Tibial artery (tissue), 4 donors: ENCODE measurements around the gene NDE1.

Experiments used
- DNase-seq, 2 donors: peaks; one replicate each; pipeline ENCODE4 v3.0.0-alpha.2; 2019
- H3K27ac ChIP-seq, 2 donors: fragments of 200-600 bp; sonication (generic) in 1 of 2; 1 replicate in 1 of 2; 2 replicates in 1 of 2; pipeline ENCODE4 v1.5.1; 2018 to 2019; ENCODE audit warnings: mild to moderate bottlenecking in 1 of 2
- H3K27me3 ChIP-seq, 2 donors: fragments of 200-600 bp; sonication (generic) in 1 of 2; one replicate each; pipeline versions ENCODE4 v1.5.1 to v1.6.0; 2016 to 2019
- H3K36me3 ChIP-seq, 3 donors: fragments of 200-600 bp; sonication (generic) in 2 of 3; one replicate each; pipeline ENCODE4 v1.5.1; 2016 to 2019; ENCODE audit warnings: mild to moderate bottlenecking in 2 of 3
- H3K4me1 ChIP-seq, 4 donors: fragments of 200-600 bp; sonication (generic) in 2 of 4; 1 replicate in 3 of 4; 2 replicates in 1 of 4; pipeline ENCODE4 v1.5.1; 2016 to 2019
- H3K4me3 ChIP-seq, 2 donors: fragments of 200-600 bp; sonication (generic) in 1 of 2; 1 replicate in 1 of 2; 2 replicates in 1 of 2; pipeline ENCODE4 v1.5.1; 2018 to 2019; ENCODE audit warnings: mild to moderate bottlenecking in 2 of 2
- H3K9me3 ChIP-seq, 3 donors: fragments of 200-600 bp; sonication (generic) in 1 of 3; one replicate each; pipeline ENCODE4 v1.5.1; 2016 to 2019
- intact Hi-C: fragments of 100-400 bp; cut with DNase I; formaldehyde crosslinking; loops from one replicate; pipeline ENCODE4 v1.15.0; 2023; ENCODE audit warnings: low total_unique reads
- TF ChIP-seq, protein P1 (sequence below), 2 experiments: fragments of 200-600 bp in 1 of 2; fragments of 450-650 bp in 1 of 2; IDR thresholded peaks; one replicate each; pipeline ENCODE4 v1.5.1; 2017 to 2019; ENCODE audit warnings: antibody characterized with exemption in 2 of 2, mild to moderate bottlenecking in 1 of 2, moderate library complexity in 1 of 2

NDE1 gene

DNA sequence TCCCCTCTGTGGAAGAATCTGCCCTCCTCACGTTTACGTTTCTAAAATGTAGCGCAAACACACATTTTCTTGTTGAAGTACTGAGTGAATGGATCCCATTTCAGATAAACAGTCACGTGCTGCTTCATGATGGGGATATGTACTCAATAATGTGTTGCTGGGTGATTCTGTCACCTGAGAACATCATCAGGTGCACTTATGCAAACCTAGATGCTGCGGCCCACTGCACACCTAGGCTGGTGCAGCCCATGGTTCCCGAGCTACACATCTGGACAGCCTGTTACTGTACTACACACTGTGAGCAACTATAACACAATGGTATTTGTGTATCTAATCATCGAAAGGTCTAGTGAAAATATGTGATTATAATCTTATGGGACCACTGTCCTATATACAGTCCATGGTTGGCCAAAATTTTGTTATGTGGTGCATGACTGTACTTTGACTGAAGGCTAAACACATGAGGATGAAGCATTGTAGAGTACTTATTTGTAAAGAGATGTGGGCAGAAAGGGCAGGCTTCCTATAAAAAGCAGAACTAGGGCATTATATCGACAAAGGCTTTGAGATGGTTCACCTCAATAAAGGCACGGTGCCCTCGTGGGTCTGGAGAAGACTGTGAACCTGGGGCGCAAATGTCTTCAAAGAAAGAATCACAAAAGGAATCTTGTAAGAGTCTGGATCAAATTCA, 33.4 kb upstream of the NDE1 start:
- H3K36me3 ChIP-seq, result peaks cover 73 to 98% (median 89%) of the 10 kb centered on the region in 3 donors
- no peaks in the 10 kb centered on the region for H3K9me3 ChIP-seq
- H3K27me3 ChIP-seq, result no peaks in the 10 kb centered on the region
- H3K4me1 ChIP-seq, result peaks cover 0 to 13% (median 0%) of the 10 kb centered on the region in 4 donors
- TF ChIP-seq, protein P1, sequence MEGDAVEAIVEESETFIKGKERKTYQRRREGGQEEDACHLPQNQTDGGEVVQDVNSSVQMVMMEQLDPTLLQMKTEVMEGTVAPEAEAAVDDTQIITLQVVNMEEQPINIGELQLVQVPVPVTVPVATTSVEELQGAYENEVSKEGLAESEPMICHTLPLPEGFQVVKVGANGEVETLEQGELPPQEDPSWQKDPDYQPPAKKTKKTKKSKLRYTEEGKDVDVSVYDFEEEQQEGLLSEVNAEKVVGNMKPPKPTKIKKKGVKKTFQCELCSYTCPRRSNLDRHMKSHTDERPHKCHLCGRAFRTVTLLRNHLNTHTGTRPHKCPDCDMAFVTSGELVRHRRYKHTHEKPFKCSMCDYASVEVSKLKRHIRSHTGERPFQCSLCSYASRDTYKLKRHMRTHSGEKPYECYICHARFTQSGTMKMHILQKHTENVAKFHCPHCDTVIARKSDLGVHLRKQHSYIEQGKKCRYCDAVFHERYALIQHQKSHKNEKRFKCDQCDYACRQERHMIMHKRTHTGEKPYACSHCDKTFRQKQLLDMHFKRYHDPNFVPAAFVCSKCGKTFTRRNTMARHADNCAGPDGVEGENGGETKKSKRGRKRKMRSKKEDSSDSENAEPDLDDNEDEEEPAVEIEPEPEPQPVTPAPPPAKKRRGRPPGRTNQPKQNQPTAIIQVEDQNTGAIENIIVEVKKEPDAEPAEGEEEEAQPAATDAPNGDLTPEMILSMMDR (IDR thresholded peaks at IDR 0.05), result no peak
- H3K4me3 ChIP-seq, result no peak overlapping the region
- H3K27ac ChIP-seq, result no peak overlapping the region
- intact Hi-C loops, result no loop called here
- DNase-seq, result no peak

DNA sequence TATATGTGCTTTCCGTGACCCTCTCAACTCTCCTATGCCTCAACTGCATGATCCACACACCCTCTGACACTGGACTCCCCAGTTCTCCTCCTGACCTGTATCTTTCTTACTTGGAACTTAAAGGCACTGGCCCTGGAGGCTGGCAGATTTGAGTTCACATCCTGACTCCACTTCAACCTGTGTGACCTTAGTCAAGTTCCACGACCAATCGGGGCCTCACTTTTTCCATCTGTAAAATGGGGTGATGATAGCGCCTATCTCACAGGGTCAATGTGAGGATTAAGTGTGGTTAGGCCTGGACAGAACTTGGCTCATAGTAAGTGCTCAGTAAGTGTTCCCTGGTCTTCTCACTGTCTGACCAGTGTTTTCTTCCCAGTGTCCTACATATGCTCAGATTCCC, 32.1 kb upstream of the NDE1 start:
- H3K27ac ChIP-seq, result no peak overlapping the region
- H3K36me3 ChIP-seq, result peaks cover 67 to 98% (median 89%) of the 10 kb centered on the region in 3 donors
- no peak for DNase-seq
- intact Hi-C loops, result no loop called here
- TF ChIP-seq, protein P1 (IDR thresholded peaks at IDR 0.05), result no peak
- H3K9me3 ChIP-seq, result no peaks in the 10 kb centered on the region
- no peaks in the 10 kb centered on the region for H3K27me3 ChIP-seq
- peaks cover 0 to 16% (median 0%) of the 10 kb centered on the region in 4 donors for H3K4me1 ChIP-seq
- H3K4me3 ChIP-seq, result no peak overlapping the region

DNA sequence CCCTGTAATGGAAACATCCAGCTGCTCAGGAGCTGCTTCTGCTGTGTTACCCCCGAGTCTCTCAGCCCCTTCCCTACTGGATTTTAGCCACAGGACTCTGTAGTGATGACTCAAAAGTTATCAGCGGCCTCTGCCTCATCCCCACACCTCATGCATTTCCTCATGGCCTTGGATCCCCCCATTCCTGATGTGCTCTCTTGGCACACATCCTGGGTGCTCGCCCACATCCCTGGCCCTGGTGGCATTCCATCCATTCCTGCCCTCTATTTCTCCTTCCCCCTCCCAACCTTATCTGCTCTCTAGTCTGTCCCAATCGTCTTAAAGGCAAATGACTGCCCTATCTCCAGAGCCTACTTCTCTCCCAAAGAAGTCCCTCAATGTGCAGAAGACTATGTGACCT, 31.7 kb upstream of the NDE1 start:
- H3K4me3 ChIP-seq, result no peak overlapping the region
- H3K27me3 ChIP-seq, result no peaks in the 10 kb centered on the region
- peaks cover 0 to 16% (median 0%) of the 10 kb centered on the region in 4 donors for H3K4me1 ChIP-seq
- DNase-seq, result no peak
- H3K9me3 ChIP-seq, result no peaks in the 10 kb centered on the region
- peaks cover 72 to 98% (median 88%) of the 10 kb centered on the region in 3 donors for H3K36me3 ChIP-seq
- intact Hi-C loops, result no loop called here
- no peak overlapping the region for H3K27ac ChIP-seq
- TF ChIP-seq, protein P1 (IDR thresholded peaks at IDR 0.05), result no peak

DNA sequence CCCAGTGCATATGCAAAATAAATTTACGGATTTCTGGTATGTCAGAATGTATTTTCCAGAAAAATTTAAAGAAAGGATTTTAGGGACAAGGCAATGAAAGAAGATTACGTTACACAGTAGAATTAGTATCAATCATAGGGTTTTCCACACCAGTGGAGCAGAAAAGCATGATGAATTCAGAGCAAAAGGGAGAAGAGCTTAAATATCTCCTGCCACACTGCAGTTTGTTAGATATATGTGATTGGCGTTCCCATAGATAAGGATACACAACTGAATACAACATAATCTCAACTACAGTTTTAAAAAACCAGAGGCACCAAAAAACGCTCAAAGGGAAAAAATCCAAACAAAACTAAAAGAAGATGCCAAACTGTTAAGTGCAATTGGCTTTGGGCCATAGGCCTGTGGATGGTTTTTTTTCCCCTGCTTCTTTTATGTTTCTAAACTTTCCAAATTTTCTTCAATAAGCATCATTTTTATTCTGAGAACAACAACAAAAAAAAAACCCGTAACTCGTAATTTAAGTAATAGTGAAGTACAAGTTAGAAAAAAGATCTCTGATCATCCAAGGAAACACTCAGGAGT, 29.3 kb upstream of the NDE1 start:
- Histone ChIP-seq H3K4me1 (peaks cover 0 to 16% (median 0%) of the 10 kb centered on the region in 4 donors), H3K27me3 (no peaks in the 10 kb centered on the region), H3K27ac (no peak overlapping the region), H3K9me3 (no peaks in the 10 kb centered on the region), H3K4me3 (no peak overlapping the region), H3K36me3 (peaks cover 75 to 98% (median 92%) of the 10 kb centered on the region in 3 donors)
- TF ChIP-seq, protein P1 (IDR thresholded peaks at IDR 0.05), result no peak
- intact Hi-C loops, result no loop called here
- DNase-seq, result no peak

DNA sequence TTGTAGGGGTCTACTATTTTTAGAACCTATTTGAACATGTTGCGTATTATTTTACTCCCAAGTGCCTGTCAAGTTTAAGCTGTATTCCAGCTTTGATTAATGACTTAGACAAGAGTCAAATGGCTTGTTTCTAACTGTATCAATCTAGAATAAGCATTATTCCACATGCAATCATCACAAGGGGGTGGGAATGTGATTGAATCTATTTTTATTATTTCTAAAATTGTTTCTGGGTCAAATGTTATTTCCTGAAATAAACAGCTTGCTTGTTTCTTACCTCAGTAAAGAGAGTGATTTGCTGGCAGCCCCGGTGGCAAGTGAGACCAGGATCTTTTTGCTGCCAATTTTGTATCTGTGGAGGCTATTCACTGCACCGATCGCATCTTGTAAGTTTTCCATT, 28.6 kb upstream of the NDE1 start:
- Histone ChIP-seq H3K9me3 (no peaks in the 10 kb centered on the region), H3K36me3 (peaks cover 71 to 96% (median 89%) of the 10 kb centered on the region in 3 donors), H3K27ac (no peak overlapping the region), H3K4me3 (no peak overlapping the region), H3K27me3 (no peaks in the 10 kb centered on the region), H3K4me1 (peaks cover 0 to 16% (median 0%) of the 10 kb centered on the region in 4 donors)
- no peak for DNase-seq
- intact Hi-C loops, result no loop called here
- TF ChIP-seq, protein P1 (IDR thresholded peaks at IDR 0.05), result no peak
